KMS-11 (cell line): ENCODE results near the gene WNT2B.

Experiments
- H2AFZ ChIP-seq: fragments of 200-600 bp; sonication (generic); 2 replicates; pipeline ENCODE4 v1.6.1; 2016; ENCODE audit warnings: antibody characterized with exemption, mixed run types, low read depth
- H3K27ac ChIP-seq: fragments of 200-600 bp; sonication (generic); 2 replicates; pipeline ENCODE4 v1.6.1; 2016; ENCODE audit warnings: mild to moderate bottlenecking, mixed run types
- H3K27me3 ChIP-seq: fragments of 200-600 bp; sonication (generic); 2 replicates; pipeline ENCODE4 v1.6.1; 2017; ENCODE audit warnings: mild to moderate bottlenecking, low read depth, mixed run types, moderate library complexity; ENCODE audit not compliant: insufficient read depth
- H3K36me3 ChIP-seq: fragments of 200-600 bp; sonication (generic); 2 replicates; pipeline ENCODE4 v1.6.1; 2017; ENCODE audit warnings: mild to moderate bottlenecking, mixed run types; ENCODE audit not compliant: insufficient read depth
- H3K4me1 ChIP-seq: fragments of 200-600 bp; sonication (generic); 2 replicates; pipeline ENCODE4 v1.6.1; 2016; ENCODE audit warnings: mild to moderate bottlenecking, low read depth, mixed run types; ENCODE audit not compliant: poor library complexity, severe bottlenecking
- H3K4me2 ChIP-seq: fragments of 200-600 bp; sonication (generic); 2 replicates; pipeline ENCODE4 v1.7.0; 2016; ENCODE audit warnings: mild to moderate bottlenecking, mixed run types
- H3K4me3 ChIP-seq: fragments of 200-600 bp; sonication (generic); IDR thresholded peaks from 2 replicates; pipeline ENCODE4 v1.6.1; 2017; ENCODE audit warnings: low read depth, low read length, mixed read lengths; ENCODE audit not compliant: insufficient read depth
- H3K79me2 ChIP-seq: fragments of 200-600 bp; sonication (generic); 2 replicates; pipeline ENCODE4 v1.6.1; 2016; ENCODE audit warnings: low read depth, mixed run types; ENCODE audit not compliant: insufficient read depth
- H3K9ac ChIP-seq: fragments of 200-600 bp; sonication (generic); 2 replicates; pipeline ENCODE4 v1.6.1; 2016; ENCODE audit warnings: mild to moderate bottlenecking, mixed run types
- H4K20me1 ChIP-seq: fragments of 200-600 bp; sonication (generic); 2 replicates; pipeline ENCODE4 v1.6.1; 2016; ENCODE audit warnings: mild to moderate bottlenecking, mixed run types; ENCODE audit not compliant: insufficient read depth
- TF ChIP-seq, protein P1 (sequence below): fragments of 200-600 bp; sonication (generic); conservative IDR thresholded peaks from 2 replicates; pipeline ENCODE4 v1.6.1; 2017; ENCODE audit warnings: low read depth, mild to moderate bottlenecking, antibody characterized with exemption, low read length, moderate library complexity, mixed read lengths

The WNT2B gene

DNA sequence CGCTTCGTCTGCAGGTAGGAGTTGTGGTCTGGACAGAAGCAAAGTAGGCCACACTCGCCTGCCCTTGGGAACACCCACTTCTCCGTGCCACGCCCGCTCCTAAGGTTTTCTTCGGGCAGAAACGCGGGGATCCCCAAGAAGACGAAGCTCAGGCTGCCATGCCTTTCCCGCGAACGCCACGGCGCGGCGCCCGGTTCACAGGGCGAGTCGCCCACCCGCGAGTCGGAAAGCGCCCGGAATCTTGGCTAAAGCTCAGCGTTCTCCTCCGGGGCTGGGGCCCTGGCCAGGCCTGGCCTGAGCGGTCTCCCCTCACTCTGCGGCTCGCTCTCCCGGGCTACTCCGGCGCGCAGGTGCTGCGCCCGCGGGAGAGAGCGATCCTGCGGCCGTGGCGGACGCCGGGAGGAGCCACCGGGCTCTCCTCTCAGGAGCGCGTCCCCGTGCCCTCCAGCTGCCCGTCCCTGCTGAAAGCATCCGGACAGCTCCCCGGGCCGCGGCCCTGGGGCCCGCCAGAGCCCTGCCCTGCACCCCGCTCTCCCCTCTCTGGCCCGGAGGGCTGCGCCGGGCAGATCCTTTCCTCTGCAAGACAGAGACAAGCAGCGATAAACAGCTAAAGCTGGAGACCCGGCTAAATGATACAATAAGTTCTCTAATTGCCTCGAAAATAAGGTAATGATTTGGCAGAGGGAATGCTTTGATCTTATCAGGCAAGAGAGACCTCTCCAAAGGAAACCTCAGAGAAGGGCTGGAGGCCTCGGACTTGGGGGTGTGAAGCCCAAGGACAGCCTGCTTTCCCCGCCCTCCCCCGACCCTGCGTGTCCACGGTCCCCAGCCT, 6.7 kb upstream of the WNT2B start:
- Histone ChIP-seq H3K27me3 (no peaks in the 10 kb centered on the region), H3K4me3 (no peak overlapping the region), H3K9ac (no peak overlapping the region), H3K36me3 (no peaks in the 10 kb centered on the region), H4K20me1 (no peaks in the 10 kb centered on the region), H3K4me1 (no peaks in the 10 kb centered on the region), H3K4me2 (no peak overlapping the region), H2AFZ (no peak overlapping the region), H3K27ac (no peak overlapping the region), H3K79me2 (no peaks in the 10 kb centered on the region)
- TF ChIP-seq, protein P1, sequence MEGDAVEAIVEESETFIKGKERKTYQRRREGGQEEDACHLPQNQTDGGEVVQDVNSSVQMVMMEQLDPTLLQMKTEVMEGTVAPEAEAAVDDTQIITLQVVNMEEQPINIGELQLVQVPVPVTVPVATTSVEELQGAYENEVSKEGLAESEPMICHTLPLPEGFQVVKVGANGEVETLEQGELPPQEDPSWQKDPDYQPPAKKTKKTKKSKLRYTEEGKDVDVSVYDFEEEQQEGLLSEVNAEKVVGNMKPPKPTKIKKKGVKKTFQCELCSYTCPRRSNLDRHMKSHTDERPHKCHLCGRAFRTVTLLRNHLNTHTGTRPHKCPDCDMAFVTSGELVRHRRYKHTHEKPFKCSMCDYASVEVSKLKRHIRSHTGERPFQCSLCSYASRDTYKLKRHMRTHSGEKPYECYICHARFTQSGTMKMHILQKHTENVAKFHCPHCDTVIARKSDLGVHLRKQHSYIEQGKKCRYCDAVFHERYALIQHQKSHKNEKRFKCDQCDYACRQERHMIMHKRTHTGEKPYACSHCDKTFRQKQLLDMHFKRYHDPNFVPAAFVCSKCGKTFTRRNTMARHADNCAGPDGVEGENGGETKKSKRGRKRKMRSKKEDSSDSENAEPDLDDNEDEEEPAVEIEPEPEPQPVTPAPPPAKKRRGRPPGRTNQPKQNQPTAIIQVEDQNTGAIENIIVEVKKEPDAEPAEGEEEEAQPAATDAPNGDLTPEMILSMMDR: no peak

DNA sequence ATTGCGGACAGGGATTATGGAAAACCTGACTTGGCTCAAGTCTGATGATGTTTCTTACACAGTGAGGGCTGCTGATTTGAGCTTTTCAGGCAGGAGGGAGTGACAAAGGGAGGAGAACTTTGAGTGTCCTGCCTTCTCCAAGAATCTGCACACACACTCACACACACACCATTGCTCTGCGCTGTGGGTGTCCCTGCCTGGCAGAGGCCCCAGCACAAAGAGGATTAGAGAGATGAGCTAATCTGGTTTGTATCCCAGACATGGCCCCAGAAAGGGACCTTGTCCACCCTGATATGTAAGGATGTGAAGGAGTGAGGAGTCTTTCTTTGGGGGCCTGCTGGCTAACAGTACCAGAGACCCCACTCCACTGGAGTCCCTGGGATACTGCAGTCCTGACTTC, 5.9 kb upstream of the WNT2B start:
- no peak overlapping the region for H3K4me2 ChIP-seq
- no peak overlapping the region for H3K9ac ChIP-seq
- no peak overlapping the region for H3K4me3 ChIP-seq
- no peaks in the 10 kb centered on the region for H3K4me1 ChIP-seq
- no peak overlapping the region for H3K27ac ChIP-seq
- no peaks in the 10 kb centered on the region for H3K27me3 ChIP-seq
- no peaks in the 10 kb centered on the region for H4K20me1 ChIP-seq
- H2AFZ ChIP-seq: no peak overlapping the region
- H3K79me2 ChIP-seq: no peaks in the 10 kb centered on the region
- TF ChIP-seq, protein P1: no peak
- no peaks in the 10 kb centered on the region for H3K36me3 ChIP-seq

DNA sequence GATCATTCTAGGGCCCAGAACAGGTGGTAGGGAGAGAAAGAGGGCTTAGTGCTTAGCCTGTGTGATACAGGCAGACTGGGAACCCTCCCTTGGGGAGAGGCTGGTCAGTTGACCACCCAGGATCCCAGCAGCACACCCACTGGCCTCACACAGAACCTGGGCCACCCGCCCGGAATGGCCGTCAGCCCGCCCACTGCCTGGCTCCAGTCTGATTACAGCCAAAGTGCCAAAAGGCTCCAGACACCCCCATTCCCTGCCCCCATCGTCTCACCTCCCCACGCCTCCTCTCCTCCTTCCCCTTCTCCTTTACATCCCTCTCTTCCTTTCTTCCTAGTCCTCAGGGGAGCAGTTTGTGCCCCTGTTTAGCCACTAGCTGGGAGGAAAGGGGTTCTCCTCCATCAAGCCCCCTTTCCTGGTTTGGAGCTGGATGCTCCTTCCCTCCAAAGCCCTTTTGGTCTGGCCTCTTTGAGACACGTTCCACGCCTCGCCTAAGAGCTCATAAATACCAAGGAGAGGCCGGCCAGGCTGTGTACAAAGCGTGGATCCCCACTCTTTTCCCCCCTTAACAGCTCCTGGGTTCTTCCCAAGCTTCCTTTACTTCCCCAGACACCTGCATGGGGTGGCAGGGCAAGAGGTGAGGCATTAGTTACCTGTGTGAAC, 4.6 kb upstream of the WNT2B start:
- Histone ChIP-seq H3K27me3 (no peaks in the 10 kb centered on the region), H2AFZ (no peak overlapping the region), H3K79me2 (no peaks in the 10 kb centered on the region), H3K36me3 (no peaks in the 10 kb centered on the region), H3K4me1 (no peaks in the 10 kb centered on the region), H3K4me2 (no peak overlapping the region), H3K4me3 (no peak overlapping the region), H3K27ac (no peak overlapping the region), H4K20me1 (no peaks in the 10 kb centered on the region), H3K9ac (no peak overlapping the region)
- TF ChIP-seq, protein P1: no peak

DNA sequence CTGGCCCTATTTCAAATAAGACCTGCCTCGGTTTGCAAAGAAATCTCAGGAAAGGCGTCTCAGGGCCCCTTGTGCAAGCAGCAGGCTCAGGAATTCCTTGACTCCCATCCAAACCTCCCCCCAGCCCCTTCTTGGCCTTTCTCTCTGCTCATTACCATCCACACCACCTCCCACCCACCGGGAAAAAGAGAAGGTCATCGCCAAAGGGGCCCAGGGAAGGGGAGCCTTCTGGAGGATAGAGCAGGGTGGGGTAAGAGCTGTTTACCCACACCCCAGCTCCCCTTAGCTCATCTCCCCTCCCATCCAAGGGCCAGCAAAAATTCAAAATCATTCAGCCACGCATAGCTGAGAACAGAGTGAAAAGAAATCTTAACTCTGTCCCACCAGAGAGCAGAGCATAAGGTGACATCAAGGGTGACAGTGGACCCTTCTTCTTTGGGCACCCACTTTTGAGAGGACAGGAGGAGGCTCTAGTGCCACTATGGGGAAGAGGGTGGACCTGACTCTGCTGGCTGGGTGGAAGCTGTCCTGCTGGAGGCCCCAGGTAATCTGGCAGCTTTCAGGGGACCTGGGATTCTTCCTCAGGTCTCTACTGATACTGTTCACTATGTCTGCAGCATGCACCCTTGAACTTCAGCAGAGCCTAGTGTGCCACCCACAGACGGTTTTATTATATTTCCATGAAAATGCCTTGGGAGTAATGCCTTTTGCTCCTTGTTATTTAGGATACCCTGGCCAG, 3.9 kb upstream of the WNT2B start:
- H3K27me3 ChIP-seq: no peaks in the 10 kb centered on the region
- TF ChIP-seq, protein P1: no peak
- no peaks in the 10 kb centered on the region for H4K20me1 ChIP-seq
- H3K79me2 ChIP-seq: no peaks in the 10 kb centered on the region
- no peak overlapping the region for H3K27ac ChIP-seq
- no peaks in the 10 kb centered on the region for H3K36me3 ChIP-seq
- no peak overlapping the region for H3K4me3 ChIP-seq
- no peaks in the 10 kb centered on the region for H3K4me1 ChIP-seq
- no peak overlapping the region for H3K9ac ChIP-seq
- H2AFZ ChIP-seq: no peak overlapping the region
- H3K4me2 ChIP-seq: no peak overlapping the region
